Ishikawa (cell line): ENCODE measurements around the gene NEURL3.

Source experiments
- FOXM1 ChIP-seq: IDR thresholded peaks from 2 replicates; pipeline ENCODE4 v1.6.1; 2012; ENCODE audit warnings: low read depth, borderline replicate concordance
- TCF12 ChIP-seq: IDR thresholded peaks from 2 replicates; pipeline ENCODE4 v1.6.1; 2012; ENCODE audit warnings: low read depth
- TEAD4 ChIP-seq: IDR thresholded peaks from 2 replicates; pipeline ENCODE4 v1.6.1; 2012
- TF ChIP-seq, protein P1 (sequence below): IDR thresholded peaks from 2 replicates; pipeline ENCODE4 v1.6.1; 2012; ENCODE audit warnings: low read depth, mild to moderate bottlenecking

DNA sequence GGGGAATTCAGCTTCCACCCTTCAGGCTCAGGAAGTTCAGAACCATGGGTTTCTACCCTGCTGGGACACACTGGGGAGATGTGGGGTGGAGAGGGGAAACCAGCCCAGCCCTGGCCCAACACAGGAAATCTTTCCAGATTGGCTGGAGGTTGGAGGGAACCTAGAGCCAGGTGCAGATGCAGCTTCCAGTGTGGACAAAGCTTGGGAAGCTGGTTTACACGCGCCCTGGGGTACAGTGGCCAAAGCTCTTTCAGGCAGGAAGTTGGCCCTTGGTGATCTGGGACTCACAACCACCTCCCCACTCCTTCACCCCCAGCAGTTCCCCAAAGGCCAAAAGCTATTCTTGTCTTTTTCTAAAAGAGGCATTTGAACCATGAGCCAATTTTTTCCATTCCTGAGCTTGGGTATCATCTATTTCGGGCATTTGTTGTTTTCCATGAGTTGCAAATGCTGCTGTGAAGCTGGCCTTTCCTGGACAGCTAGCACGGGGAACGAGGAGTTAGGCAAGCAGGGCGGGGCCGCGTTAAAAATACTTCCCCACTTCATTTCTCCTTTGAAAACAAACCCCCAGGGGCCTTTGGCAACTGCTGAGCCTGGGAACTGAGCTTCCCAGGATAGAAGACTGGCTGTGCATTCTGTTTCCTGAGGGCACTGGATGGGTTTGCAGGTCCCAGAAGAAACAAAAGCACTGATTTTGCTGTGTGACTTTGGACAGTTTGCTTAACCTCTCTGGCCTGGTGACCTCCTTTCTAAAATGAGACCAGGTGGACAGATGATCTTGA lies 28.3 kb upstream of the NEURL3 start:
- TF ChIP-seq TEAD4: no peak
- no peak for TF ChIP-seq TCF12
- TF ChIP-seq, protein P1, sequence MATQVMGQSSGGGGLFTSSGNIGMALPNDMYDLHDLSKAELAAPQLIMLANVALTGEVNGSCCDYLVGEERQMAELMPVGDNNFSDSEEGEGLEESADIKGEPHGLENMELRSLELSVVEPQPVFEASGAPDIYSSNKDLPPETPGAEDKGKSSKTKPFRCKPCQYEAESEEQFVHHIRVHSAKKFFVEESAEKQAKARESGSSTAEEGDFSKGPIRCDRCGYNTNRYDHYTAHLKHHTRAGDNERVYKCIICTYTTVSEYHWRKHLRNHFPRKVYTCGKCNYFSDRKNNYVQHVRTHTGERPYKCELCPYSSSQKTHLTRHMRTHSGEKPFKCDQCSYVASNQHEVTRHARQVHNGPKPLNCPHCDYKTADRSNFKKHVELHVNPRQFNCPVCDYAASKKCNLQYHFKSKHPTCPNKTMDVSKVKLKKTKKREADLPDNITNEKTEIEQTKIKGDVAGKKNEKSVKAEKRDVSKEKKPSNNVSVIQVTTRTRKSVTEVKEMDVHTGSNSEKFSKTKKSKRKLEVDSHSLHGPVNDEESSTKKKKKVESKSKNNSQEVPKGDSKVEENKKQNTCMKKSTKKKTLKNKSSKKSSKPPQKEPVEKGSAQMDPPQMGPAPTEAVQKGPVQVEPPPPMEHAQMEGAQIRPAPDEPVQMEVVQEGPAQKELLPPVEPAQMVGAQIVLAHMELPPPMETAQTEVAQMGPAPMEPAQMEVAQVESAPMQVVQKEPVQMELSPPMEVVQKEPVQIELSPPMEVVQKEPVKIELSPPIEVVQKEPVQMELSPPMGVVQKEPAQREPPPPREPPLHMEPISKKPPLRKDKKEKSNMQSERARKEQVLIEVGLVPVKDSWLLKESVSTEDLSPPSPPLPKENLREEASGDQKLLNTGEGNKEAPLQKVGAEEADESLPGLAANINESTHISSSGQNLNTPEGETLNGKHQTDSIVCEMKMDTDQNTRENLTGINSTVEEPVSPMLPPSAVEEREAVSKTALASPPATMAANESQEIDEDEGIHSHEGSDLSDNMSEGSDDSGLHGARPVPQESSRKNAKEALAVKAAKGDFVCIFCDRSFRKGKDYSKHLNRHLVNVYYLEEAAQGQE: no peak
- no peak for TF ChIP-seq FOXM1
